Dendritic cell treated with granulocyte-macrophage colony-stimulating factor and Interleukin-4, amounts not matched to agents 40 ng/mL and 50 ng/mL, for 4 days (primary cell): Measurements from ENCODE around the gene UBE2Q1.
"Not testable (repeated sequence)": the region's sequence is repeated elsewhere in the genome, so short reads cannot be mapped to it uniquely, and the experiment has no call there.

Source experiments
- H3K27ac Mint-ChIP-seq: one replicate; pipeline ENCODE4 v1.8.0; 2022; ENCODE audit warnings: mild to moderate bottlenecking, mixed read lengths
- H3K27me3 Mint-ChIP-seq: one replicate; pipeline ENCODE4 v1.8.0; 2022; ENCODE audit warnings: mild to moderate bottlenecking, mixed read lengths
- H3K36me3 Mint-ChIP-seq: one replicate; pipeline ENCODE4 v1.8.0; 2022; ENCODE audit warnings: low read depth, mixed read lengths
- H3K4me1 Mint-ChIP-seq: one replicate; pipeline ENCODE4 v1.8.0; 2022; ENCODE audit warnings: low read depth, mixed read lengths
- H3K4me3 Mint-ChIP-seq: one replicate; pipeline ENCODE4 v1.8.0; 2022; ENCODE audit warnings: mild to moderate bottlenecking, moderate library complexity, mixed read lengths
- H3K9me3 Mint-ChIP-seq: one replicate; pipeline ENCODE4 v1.8.0; 2022; ENCODE audit warnings: mixed read lengths
- intact Hi-C: fragments of 100-400 bp; cut with micrococcal nuclease; formaldehyde crosslinking; loops from one replicate; pipeline ENCODE4 v1.15.0; 2022

The UBE2Q1 gene

DNA sequence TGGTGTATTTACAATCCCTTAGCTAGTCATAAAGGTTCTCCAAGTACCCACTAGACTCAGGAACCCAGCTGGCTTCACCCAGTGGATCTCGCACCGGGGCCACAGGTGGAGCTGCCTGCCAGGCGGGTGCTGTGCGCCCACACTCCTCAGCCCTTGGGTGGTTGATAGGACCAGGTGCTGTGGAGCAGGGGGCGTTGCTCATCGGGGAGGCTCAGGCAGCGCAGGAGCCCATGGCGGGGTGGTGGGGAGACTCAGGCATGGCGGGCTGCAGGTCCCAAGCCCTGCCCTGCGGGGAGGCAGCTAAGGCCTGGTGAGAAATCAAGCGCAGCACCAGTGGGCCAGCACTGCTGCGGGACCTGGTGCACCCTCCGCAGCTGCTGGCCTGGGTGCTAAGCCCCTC lies 26.5 kb downstream of the UBE2Q1 start:
- H3K4me1 Mint-ChIP-seq, intact Hi-C loops, H3K9me3 Mint-ChIP-seq, H3K4me3 Mint-ChIP-seq, H3K27ac Mint-ChIP-seq, H3K36me3 Mint-ChIP-seq: not testable (repeated sequence)
- peaks cover 15% of the 10 kb centered on the region for H3K27me3 Mint-ChIP-seq

DNA sequence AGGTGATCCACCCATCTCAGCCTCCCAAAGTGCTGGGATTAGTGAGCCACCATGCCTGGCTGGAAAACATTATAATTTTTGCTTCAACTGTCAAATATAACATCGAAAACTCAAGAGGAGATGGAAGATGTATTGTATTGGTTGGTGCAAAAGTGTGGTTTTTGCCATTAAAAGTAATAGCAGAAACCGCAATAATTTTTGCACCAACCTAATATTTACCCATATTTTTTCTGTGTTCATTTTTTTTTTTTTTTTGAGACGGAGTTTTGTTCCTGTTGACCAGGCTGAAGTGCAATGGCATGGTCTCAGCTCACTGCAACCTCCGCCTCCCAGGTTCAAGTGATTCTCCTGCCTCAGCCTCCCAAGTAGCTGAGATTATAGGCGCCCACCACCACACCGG lies 29.2 kb downstream of the UBE2Q1 start:
- H3K9me3 Mint-ChIP-seq = no peaks in the 10 kb centered on the region
- no peaks in the 10 kb centered on the region for H3K36me3 Mint-ChIP-seq
- H3K27ac Mint-ChIP-seq = no peak overlapping the region
- H3K4me3 Mint-ChIP-seq = no peak overlapping the region
- peaks cover 5% of the 10 kb centered on the region for H3K27me3 Mint-ChIP-seq
- intact Hi-C loops = no loop called here
- peaks cover 7% of the 10 kb centered on the region for H3K4me1 Mint-ChIP-seq

DNA sequence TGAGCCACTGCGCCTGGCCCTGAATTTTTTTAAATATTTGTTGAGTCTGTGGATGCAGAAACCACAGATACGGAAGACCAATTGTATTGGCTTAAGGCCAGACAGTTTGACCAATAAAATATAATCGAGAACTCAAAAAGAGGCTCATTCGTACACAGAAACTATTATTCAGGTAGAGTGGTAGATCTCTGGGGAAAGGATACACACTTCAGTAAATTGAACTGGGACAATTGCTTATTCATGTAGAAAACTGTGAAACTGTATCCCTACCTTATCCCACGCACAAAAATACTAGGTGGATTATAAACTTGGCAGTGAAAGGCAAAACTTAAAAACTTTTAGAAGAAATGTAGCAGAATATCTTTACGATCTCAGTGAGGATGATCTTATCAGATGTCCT lies 31.3 kb downstream of the UBE2Q1 start:
- H3K27ac Mint-ChIP-seq = no peak overlapping the region
- no peaks in the 10 kb centered on the region for H3K36me3 Mint-ChIP-seq
- H3K4me1 Mint-ChIP-seq = peaks cover 13% of the 10 kb centered on the region
- H3K4me3 Mint-ChIP-seq = no peak overlapping the region
- H3K27me3 Mint-ChIP-seq = peaks cover 19% of the 10 kb centered on the region
- H3K9me3 Mint-ChIP-seq = no peaks in the 10 kb centered on the region
- intact Hi-C loops = no loop called here

DNA sequence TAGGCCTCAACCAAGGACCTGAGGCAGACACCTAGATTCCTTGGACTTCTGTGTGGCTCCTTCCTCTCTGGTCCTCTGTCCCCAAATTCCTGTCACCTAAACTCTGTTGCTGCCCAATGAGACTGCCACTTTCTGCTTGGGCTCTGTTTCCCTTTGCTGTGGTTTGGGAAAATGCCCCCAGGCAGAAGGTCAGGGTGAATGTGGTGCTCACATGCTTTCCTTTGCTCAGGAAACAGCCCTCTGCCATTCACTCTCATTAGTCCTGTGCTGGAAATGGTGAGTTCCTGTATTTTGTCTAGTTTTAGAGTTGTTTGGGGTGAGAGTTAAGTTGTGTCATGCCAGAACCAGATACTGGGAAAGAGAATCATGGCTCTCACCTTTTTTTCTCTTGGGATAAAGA lies 33.6 kb downstream of the UBE2Q1 start:
- peaks cover 36% of the 10 kb centered on the region for H3K4me1 Mint-ChIP-seq
- H3K4me3 Mint-ChIP-seq = no peak overlapping the region
- no peaks in the 10 kb centered on the region for H3K9me3 Mint-ChIP-seq
- peaks cover 17% of the 10 kb centered on the region for H3K27me3 Mint-ChIP-seq
- peak overlapping the region; percentile 27 for H3K27ac Mint-ChIP-seq
- intact Hi-C loops = no loop called here
- H3K36me3 Mint-ChIP-seq = no peaks in the 10 kb centered on the region

DNA sequence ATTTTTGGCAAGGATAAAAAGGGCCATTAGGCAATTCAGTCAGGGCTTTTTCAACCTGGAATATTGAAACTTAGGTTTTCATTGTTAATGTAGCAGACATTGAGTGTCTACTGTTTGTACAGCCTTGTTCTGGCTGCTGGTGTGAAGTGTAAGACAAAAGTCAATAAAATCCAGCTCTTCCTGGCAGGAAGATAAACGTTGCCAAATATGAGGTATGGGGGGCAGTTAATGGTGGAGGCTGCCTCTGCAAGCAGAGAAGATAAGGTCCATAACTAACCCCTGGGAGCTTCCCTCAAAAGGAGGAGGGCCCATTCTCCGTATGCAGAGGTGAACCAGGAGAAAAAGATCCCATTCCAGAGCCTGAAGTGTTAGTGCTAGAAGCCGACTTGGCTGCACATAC lies 36.8 kb downstream of the UBE2Q1 start:
- intact Hi-C loops = no loop called here
- H3K27ac Mint-ChIP-seq = peak overlapping the region; percentile 96

DNA sequence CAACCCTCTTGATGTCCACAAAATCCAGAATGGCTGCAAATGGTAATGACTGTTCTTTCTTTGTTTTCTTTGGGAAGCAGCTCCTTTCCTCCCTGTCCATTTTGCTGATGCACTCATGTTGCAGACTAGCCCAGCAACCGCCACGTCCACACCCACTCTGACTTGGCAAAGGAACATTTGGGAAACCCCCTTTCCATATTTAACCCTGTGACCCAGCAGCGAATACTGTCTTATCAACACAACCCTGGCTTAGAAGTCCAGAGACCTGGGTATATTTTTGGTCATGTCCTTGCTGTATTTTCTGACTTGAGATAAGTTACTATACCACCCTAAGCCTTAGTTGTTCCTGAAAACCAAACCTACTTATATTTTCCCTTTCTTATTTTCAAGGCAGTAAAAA lies 38.1 kb downstream of the UBE2Q1 start:
- Mint-ChIP-seq H3K36me3 (no peaks in the 10 kb centered on the region), H3K27me3 (peaks cover 24% of the 10 kb centered on the region), H3K9me3 (no peaks in the 10 kb centered on the region), H3K4me3 (peak overlapping the region; percentile 41), H3K27ac (peak overlapping the region; percentile 96), H3K4me1 (peaks cover 59% of the 10 kb centered on the region)
- intact Hi-C loops = no loop called here

More for the DNA sequence above, 36.8 kb downstream of the UBE2Q1 start:
- Mint-ChIP-seq H3K36me3 (no peaks in the 10 kb centered on the region), H3K4me1 (peaks cover 48% of the 10 kb centered on the region), H3K4me3 (no peak overlapping the region), H3K27me3 (peaks cover 24% of the 10 kb centered on the region), H3K9me3 (no peaks in the 10 kb centered on the region)

DNA sequence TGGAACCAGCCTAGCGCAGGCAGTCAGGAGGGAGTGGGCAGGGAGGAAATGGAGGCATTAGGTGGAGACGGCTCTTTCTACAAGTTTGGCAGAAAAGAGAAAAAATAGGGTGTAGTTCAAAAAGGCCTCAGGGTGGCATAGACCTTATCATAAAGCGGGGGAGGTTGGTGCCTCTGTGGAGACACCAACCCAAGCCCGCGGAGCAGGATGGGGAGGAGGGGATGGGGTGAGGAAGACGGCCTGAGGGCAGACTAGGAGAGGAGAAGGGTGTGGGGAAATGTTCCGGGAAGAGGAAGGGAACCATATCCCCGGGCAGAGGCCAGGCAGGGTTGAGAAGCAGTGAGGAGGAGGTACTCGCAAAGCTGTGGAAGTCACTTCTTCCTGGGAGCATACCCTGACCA lies 38.9 kb downstream of the UBE2Q1 start:
- no peaks in the 10 kb centered on the region for H3K36me3 Mint-ChIP-seq
- no peak overlapping the region for H3K4me3 Mint-ChIP-seq
- H3K27ac Mint-ChIP-seq = peak overlapping the region; percentile 96
- peaks cover 54% of the 10 kb centered on the region for H3K4me1 Mint-ChIP-seq
- peaks cover 27% of the 10 kb centered on the region for H3K27me3 Mint-ChIP-seq
- H3K9me3 Mint-ChIP-seq = no peaks in the 10 kb centered on the region
- intact Hi-C loops = loop anchor here (5.0 kb wide), 1 partner anchor 37 kb away; no protein-coding TSS in a partner anchor

DNA sequence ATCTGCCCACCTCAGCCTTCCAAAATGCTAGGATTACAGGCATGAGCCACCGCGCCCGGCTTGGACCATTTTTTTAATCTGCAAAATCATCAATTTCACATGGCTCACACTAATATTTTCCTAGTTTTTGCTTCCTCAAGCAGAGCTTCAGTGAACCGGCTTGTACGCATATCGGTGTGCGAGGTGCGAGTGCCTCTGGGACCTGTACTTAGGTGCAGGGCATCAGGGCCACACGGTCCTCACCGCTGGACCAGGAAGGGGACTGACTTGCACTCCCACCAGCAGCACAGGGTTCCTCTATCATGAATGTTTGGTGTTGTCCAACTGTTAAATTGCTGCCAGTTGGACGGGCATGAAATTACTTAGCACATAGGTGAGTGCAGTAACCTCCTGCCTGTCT lies 40.8 kb downstream of the UBE2Q1 start:
- Mint-ChIP-seq H3K36me3 (no peaks in the 10 kb centered on the region), H3K4me1 (peaks cover 51% of the 10 kb centered on the region)

DNA sequence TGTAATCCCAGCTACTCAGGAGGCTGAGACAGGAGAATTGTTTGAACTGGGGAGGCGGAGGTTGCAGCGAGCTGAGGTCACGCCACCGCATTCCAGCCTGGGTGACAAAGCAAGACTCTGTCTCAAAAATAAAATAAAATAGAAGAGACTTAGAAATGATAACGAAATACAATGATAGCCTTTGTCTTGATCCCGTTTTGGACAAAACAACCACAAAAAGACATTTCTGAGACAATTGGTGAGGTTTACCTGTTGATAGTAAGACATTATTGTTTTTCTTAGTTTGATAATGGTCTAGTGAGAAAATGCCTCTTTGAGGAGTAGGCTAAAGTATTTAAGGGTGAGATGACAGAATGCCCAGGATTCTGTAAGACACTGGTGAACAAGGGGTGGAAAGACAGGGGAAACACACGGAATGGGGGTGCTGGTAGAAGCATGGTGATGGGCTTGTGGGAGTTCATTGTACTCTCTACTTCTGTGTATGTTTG lies 44.4 kb downstream of the UBE2Q1 start:
- intact Hi-C loops = no loop called here
- Mint-ChIP-seq H3K4me1 (peaks cover 15% of the 10 kb centered on the region), H3K4me3 (no peak overlapping the region)

More for the DNA sequence above, 40.8 kb downstream of the UBE2Q1 start:
- Mint-ChIP-seq H3K27me3 (peaks cover 22% of the 10 kb centered on the region), H3K9me3 (no peaks in the 10 kb centered on the region), H3K4me3 (no peak overlapping the region), H3K27ac (peak overlapping the region; percentile 47)
- intact Hi-C loops = loop anchor here (5.0 kb wide), 1 partner anchor 35 kb away; no protein-coding TSS in a partner anchor

DNA sequence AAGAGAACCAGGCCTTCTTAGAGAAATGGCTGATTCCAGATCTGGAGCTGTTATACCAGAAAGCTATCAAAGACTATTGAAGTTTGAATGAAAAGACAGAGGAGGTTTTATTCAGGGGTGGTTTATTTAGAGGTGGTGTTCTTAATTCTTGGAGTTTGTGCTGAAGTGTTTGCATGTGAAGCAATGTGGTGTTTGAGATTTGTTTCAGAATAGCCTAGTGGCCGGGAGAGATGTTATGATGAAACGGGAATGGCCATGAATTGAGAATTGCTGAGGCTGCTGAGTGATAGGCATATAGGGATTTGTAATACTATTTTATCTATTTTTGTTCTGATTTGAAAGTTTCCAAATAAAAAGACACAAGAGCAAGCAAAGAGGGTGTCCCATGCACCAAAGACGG lies 45.7 kb downstream of the UBE2Q1 start:
- intact Hi-C loops = no loop called here
- Mint-ChIP-seq H3K27me3 (peaks cover 44% of the 10 kb centered on the region), H3K4me1 (peaks cover 15% of the 10 kb centered on the region), H3K9me3 (no peaks in the 10 kb centered on the region), H3K36me3 (no peaks in the 10 kb centered on the region), H3K4me3 (no peak overlapping the region), H3K27ac (no peak overlapping the region)

More for the DNA sequence above, 44.4 kb downstream of the UBE2Q1 start:
- Mint-ChIP-seq H3K27me3 (peaks cover 34% of the 10 kb centered on the region), H3K36me3 (no peaks in the 10 kb centered on the region), H3K27ac (no peak overlapping the region), H3K9me3 (no peaks in the 10 kb centered on the region)

DNA sequence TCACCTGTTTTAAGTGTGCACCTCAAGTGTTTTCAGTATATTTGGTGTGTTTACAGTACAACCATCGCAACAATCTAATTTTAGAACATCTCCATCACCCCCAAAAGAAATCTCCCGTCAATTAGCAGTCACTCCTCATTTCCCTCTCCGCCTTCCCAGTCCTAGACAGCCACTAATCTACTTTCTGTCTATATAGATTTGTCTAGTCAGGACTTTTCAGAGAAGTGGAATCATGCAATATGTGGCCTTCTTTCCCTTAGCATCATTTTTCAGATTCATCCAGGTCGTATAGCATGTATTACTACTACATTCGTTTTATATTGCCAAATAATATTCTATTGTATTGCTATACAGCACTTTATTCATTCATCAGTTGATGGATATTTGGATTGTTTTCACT lies 54.6 kb downstream of the UBE2Q1 start:
- intact Hi-C loops = no loop called here
- Mint-ChIP-seq H3K4me3 (no peak overlapping the region), H3K9me3 (no peaks in the 10 kb centered on the region), H3K27ac (no peak overlapping the region), H3K4me1 (peaks cover 15% of the 10 kb centered on the region), H3K36me3 (no peaks in the 10 kb centered on the region), H3K27me3 (peaks cover 91% of the 10 kb centered on the region)

DNA sequence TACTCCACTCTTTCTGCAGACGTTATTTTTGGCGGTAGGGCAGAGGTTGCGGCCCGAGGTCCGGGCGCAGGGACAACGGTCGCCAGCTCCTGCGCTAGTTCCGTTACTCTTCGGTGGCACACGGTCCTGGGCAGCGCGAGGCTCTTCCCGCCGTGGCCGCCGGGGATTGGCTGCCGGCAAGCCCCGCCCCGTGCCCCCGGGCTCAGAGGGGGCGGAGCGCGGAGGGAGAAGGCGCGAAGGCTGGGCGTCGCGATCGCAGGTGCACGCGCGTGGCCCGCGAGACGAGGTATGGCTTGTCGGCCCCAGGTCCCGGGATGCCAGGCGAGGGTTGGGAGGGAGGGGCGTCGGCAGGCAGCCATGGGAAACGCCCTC lies 55.7 kb downstream of the UBE2Q1 start:
- H3K4me1 Mint-ChIP-seq = peaks cover 15% of the 10 kb centered on the region
- H3K27me3 Mint-ChIP-seq = peaks cover 81% of the 10 kb centered on the region
- no peak overlapping the region for H3K27ac Mint-ChIP-seq
- no peaks in the 10 kb centered on the region for H3K36me3 Mint-ChIP-seq
- intact Hi-C loops = no loop called here
- peak overlapping the region; percentile 51 for H3K4me3 Mint-ChIP-seq
- H3K9me3 Mint-ChIP-seq = no peaks in the 10 kb centered on the region

DNA sequence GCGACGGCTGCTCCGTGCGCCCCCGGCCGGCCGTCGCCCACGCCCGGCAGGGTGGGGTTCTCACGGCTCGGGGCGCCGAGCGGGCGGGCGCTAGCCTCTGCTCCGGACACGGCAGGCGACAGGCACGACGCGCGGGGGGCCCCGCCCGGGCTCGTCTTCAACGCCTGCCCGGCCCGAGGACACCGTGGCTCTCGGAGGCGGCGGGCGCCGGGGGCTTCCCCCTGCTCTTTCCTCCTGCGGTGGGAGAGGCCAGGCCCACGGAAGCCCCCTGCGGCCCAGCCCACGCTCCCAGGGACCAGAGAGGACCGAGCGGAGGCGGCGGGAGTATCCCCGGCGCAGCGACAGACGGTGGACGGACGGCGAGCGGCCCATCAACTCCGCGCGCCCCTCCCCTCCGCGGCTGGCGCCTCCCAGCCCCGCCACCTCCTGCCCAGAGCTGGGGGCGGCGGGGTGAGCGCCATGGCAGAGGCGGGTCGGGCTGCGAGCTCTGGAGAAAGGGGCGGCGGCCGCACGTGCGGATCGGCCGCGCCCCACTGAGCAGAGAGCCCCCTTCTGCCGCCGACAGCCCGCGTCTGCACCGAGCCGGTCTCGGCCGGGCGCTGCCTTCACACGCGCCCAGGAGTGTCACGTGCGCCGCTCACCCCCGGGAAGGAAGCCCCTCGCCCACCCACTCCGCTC lies 56.3 kb downstream of the UBE2Q1 start, which contains the start of the genes SHE and TDRD10:
SHE (minus strand) TSS at position 347 of the 678 bp plus-strand sequence. CDS start 386 bp downstream, outside the sequence.
TDRD10 (plus strand) TSS at position 154 of the 678 bp plus-strand sequence. CDS start 4,685 bp downstream, outside the sequence.
- Mint-ChIP-seq H3K9me3 (no peaks in the 10 kb centered on the region), H3K27ac (peak within 1 kb of the TSS; percentile 67), H3K4me3 (peak within 1 kb of the TSS; percentile 76), H3K4me1 (peaks cover 19% of the 10 kb centered on the region), H3K27me3 (peaks cover 76% of the 10 kb centered on the region), H3K36me3 (no peaks in the 10 kb centered on the region)
- intact Hi-C loops = no loop called here

DNA sequence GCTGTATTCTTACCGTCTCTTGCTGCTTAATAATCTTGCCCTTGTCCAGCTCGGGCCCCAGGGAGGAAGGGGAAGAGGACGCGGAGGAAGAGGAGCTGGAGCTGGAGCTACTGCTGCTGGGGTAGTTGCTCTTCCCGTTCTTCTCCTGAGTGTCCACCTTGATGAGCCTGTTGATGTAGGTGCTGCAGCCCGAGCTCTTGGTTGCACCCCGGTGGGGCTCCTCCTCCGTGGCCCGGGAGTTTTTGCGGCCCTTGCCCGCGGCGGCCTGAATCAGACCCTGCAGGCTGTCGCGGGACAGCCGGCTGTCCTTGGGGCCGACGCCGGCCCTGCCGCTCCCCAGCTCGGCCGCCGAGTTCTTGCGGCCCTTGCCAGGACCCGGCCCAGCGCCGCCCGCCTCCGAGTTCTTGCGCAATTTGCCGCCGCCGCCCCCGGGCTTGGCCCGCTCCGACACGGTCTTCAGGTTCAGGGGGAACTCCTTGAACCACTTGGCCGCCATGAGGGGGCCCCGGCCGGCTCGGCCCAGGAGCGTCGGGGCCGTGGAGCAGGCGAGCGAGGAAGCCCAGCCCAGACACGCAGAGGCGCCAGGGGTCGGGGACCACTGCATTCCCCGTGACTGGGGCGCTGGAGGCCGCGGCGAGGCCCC lies 56.9 kb downstream of the UBE2Q1 start:
- Mint-ChIP-seq H3K4me3 (peak overlapping the region; percentile 76), H3K9me3 (no peaks in the 10 kb centered on the region), H3K27me3 (peaks cover 71% of the 10 kb centered on the region), H3K4me1 (peaks cover 25% of the 10 kb centered on the region), H3K36me3 (no peaks in the 10 kb centered on the region), H3K27ac (peak overlapping the region; percentile 67)
- intact Hi-C loops = no loop called here
